GM12891 (cell line): Measurements from ENCODE around the gene PCYT1B.

Experiments used
- POLR2A ChIP-seq: IDR thresholded peaks from 2 replicates; pipeline ENCODE4 v1.6.1; 2011; ENCODE audit warnings: low read depth, low read length, control low read depth
- POLR2AphosphoS5 ChIP-seq: IDR thresholded peaks from 2 replicates; pipeline ENCODE4 v1.6.1; 2011; ENCODE audit warnings: low read depth, low read length, control low read depth
- SPI1 ChIP-seq: IDR thresholded peaks from 2 replicates; pipeline ENCODE4 v1.6.1; 2011; ENCODE audit warnings: low read depth, low read length, control low read depth

- TF ChIP-seq POLR2AphosphoS5 (no peak), POLR2A (no peak), SPI1 (no peak)
Measured at GRCh38 chrX:24563291-24564010, 83.7 kb downstream of the PCYT1B start.
